Activated naive CD8-positive, alpha-beta T cell treated with anti-CD3 and anti-CD28 coated beads, Interleukin-2, amount 10 ng/mL, durations not matched to agents 7 days and 5 days (primary cell): Measurements from ENCODE around the gene LYRM4. TPM values are rescaled to one million over a fixed set of nuclear protein-coding genes. Genes with fewer than 3 reads are reported as not detected.
"Not testable (repeated sequence)": the region's sequence is repeated elsewhere in the genome, so short reads cannot be mapped to it uniquely, and the experiment has no call there.

Experiments used
- ATAC-seq: fragments of 150-1000 bp; cut with Tn5 transposase; one replicate; pipeline ENCODE4 v1.10.0; 2021; ENCODE audit warnings: low read depth, moderate library complexity
- POLR2A ChIA-PET: fragments of 350-600 bp; sonication (Branson Sonifier 250); formaldehyde crosslinking; loops from one replicate; lab custom pipeline; 2021; ENCODE audit warnings: antibody characterized with exemption; lab: Charles Lee
- DNase-seq: peaks from one replicate; pipeline ENCODE4 v3.0.0; 2021
- H3K27ac Mint-ChIP-seq: one replicate; pipeline ENCODE4 v1.8.0; 2022; ENCODE audit warnings: mild to moderate bottlenecking, mixed read lengths
- H3K27me3 Mint-ChIP-seq: one replicate; pipeline ENCODE4 v1.8.0; 2022; ENCODE audit warnings: mild to moderate bottlenecking, moderate library complexity, mixed read lengths
- H3K36me3 Mint-ChIP-seq: one replicate; pipeline ENCODE4 v1.8.0; 2021; ENCODE audit warnings: mild to moderate bottlenecking, mixed read lengths
- H3K4me1 Mint-ChIP-seq: one replicate; pipeline ENCODE4 v1.8.0; 2021; ENCODE audit warnings: mixed read lengths
- H3K4me3 Mint-ChIP-seq: one replicate; pipeline ENCODE4 v1.8.0; 2022; ENCODE audit warnings: mild to moderate bottlenecking, moderate library complexity, mixed read lengths
- H3K9me3 Mint-ChIP-seq: one replicate; pipeline ENCODE4 v1.8.0; 2021; ENCODE audit warnings: mixed read lengths
- total RNA-seq, 2 experiments: library from RNA; stranded (reverse); gene quantifications; one replicate each; pipeline ENCODE4 v1.2.3, GENCODE V29; 2021

The LYRM4 gene
- total RNA-seq, 2 experiments from 2014 or later = 26.5 to 27.1 TPM

- ATAC-seq (no peak), DNase-seq (no peak)
- no peak overlapping the region for H3K4me3 Mint-ChIP-seq
- H3K36me3 Mint-ChIP-seq = no peaks in the 10 kb centered on the region
- no peaks in the 10 kb centered on the region for H3K9me3 Mint-ChIP-seq
- H3K4me1 Mint-ChIP-seq = peaks cover 2% of the 10 kb centered on the region
- no peaks in the 10 kb centered on the region for H3K27me3 Mint-ChIP-seq
- no peak overlapping the region for H3K27ac Mint-ChIP-seq
- POLR2A ChIA-PET = no interaction called here
These were observed 130.4 kb downstream of the LYRM4 start for GRCh38 chr6:5130135-5130866.

DNA sequence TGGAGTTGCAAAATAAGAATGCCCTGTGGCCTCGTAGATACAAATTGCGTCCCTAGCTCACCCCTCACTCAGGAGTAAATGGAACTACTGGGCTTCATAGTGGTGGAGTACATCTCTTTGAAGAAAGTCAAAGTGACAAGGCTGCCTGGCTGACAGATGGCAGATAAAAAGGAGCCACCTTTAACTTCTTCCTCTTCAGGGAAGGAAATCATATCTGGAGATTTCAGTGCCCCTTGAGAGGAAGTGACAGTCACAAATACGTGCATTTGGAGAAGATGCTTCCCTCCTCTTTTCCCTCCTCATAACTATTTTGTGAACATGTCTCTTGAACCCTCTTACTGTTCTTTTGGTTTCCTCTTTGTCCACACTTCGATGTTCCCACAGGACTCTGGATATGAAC lies 132.4 kb downstream of the LYRM4 start:
- no peaks in the 10 kb centered on the region for H3K27me3 Mint-ChIP-seq
- no peak overlapping the region for H3K4me3 Mint-ChIP-seq
- no peak for ATAC-seq
- no peaks in the 10 kb centered on the region for H3K9me3 Mint-ChIP-seq
- no peak overlapping the region for H3K27ac Mint-ChIP-seq
- POLR2A ChIA-PET = no interaction called here
- H3K36me3 Mint-ChIP-seq = no peaks in the 10 kb centered on the region
- no peak for DNase-seq
- H3K4me1 Mint-ChIP-seq = peaks cover 2% of the 10 kb centered on the region

GRCh38 chr6:5127106-5127687 lies 133.6 kb downstream of the LYRM4 start:
- ATAC-seq (no peak), DNase-seq (no peak)
- Mint-ChIP-seq H3K4me3 (no peak overlapping the region), H3K4me1 (peaks cover 2% of the 10 kb centered on the region), H3K27ac (no peak overlapping the region), H3K27me3 (no peaks in the 10 kb centered on the region), H3K9me3 (no peaks in the 10 kb centered on the region), H3K36me3 (no peaks in the 10 kb centered on the region)
- POLR2A ChIA-PET = no interaction called here

DNA sequence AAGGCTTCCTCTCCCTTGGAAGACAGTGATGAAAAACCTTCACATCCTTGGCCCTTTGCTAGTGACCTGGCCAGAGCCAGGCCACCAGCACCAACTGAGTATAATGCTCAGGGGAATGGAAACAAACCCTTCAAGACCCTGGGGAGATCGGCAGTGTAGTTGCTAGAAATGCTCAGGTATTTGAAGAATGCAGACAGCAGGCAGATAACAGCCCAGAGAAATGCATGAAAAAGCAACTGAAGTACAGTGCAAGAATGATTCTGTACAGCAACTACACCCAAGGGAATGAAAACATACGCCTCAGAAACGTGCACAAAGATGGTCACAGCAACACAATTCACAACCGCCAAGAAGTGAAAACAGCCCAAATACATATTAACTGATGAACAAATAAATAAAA lies 134.5 kb downstream of the LYRM4 start:
- DNase-seq (no peak), ATAC-seq (no peak)
- Mint-ChIP-seq H3K4me1 (peaks cover 2% of the 10 kb centered on the region), H3K36me3 (no peaks in the 10 kb centered on the region), H3K9me3 (no peaks in the 10 kb centered on the region), H3K4me3 (no peak overlapping the region), H3K27ac (no peak overlapping the region), H3K27me3 (no peaks in the 10 kb centered on the region)
- POLR2A ChIA-PET = no interaction called here

GRCh38 chr6:5125152-5126006 lies 135.4 kb downstream of the LYRM4 start:
- POLR2A ChIA-PET = no interaction called here
- Mint-ChIP-seq H3K4me1 (peaks cover 2% of the 10 kb centered on the region), H3K27ac (no peak overlapping the region), H3K27me3 (no peaks in the 10 kb centered on the region), H3K4me3 (no peak overlapping the region), H3K9me3 (no peaks in the 10 kb centered on the region), H3K36me3 (no peaks in the 10 kb centered on the region)
- no peak for ATAC-seq
- DNase-seq = no peak

- Mint-ChIP-seq H3K9me3 (no peaks in the 10 kb centered on the region), H3K36me3 (no peaks in the 10 kb centered on the region), H3K4me3 (no peak overlapping the region), H3K27me3 (no peaks in the 10 kb centered on the region), H3K4me1 (peaks cover 2% of the 10 kb centered on the region), H3K27ac (no peak overlapping the region)
- no peak for DNase-seq
- POLR2A ChIA-PET = no interaction called here
- no peak for ATAC-seq
These were observed 136.2 kb downstream of the LYRM4 start for GRCh38 chr6:5124526-5124925.

- POLR2A ChIA-PET = no interaction called here
- peaks cover under 1% of the 10 kb centered on the region for H3K4me1 Mint-ChIP-seq
These were observed 137.2 kb downstream of the LYRM4 start for GRCh38 chr6:5123296-5124143.

GRCh38 chr6:5122504-5123112 lies 138.1 kb downstream of the LYRM4 start:
- Mint-ChIP-seq H3K4me1 (no peaks in the 10 kb centered on the region), H3K27me3 (no peaks in the 10 kb centered on the region), H3K27ac (no peak overlapping the region), H3K9me3 (no peaks in the 10 kb centered on the region), H3K36me3 (no peaks in the 10 kb centered on the region), H3K4me3 (no peak overlapping the region)
- no peak for DNase-seq
- ATAC-seq = no peak
- POLR2A ChIA-PET = no interaction called here

More at GRCh38 chr6:5123296-5124143, 137.2 kb downstream of the LYRM4 start:
- DNase-seq = no peak
- Mint-ChIP-seq H3K4me3 (no peak overlapping the region), H3K36me3 (no peaks in the 10 kb centered on the region), H3K27ac (no peak overlapping the region), H3K9me3 (no peaks in the 10 kb centered on the region), H3K27me3 (no peaks in the 10 kb centered on the region)
- ATAC-seq = no peak

GRCh38 chr6:5121956-5122355 lies 138.8 kb downstream of the LYRM4 start:
- Mint-ChIP-seq H3K4me1 (no peaks in the 10 kb centered on the region), H3K27ac (no peak overlapping the region), H3K9me3 (no peaks in the 10 kb centered on the region), H3K36me3 (no peaks in the 10 kb centered on the region), H3K4me3 (no peak overlapping the region), H3K27me3 (no peaks in the 10 kb centered on the region)
- POLR2A ChIA-PET = no interaction called here
- DNase-seq (no peak), ATAC-seq (no peak)

GRCh38 chr6:5121479-5121878 lies 139.3 kb downstream of the LYRM4 start:
- no peaks in the 10 kb centered on the region for H3K27me3 Mint-ChIP-seq
- H3K4me1 Mint-ChIP-seq = no peaks in the 10 kb centered on the region
- DNase-seq (no peak), ATAC-seq (no peak)
- POLR2A ChIA-PET = no interaction called here
- no peak overlapping the region for H3K4me3 Mint-ChIP-seq
- no peaks in the 10 kb centered on the region for H3K9me3 Mint-ChIP-seq
- no peak overlapping the region for H3K27ac Mint-ChIP-seq
- H3K36me3 Mint-ChIP-seq = no peaks in the 10 kb centered on the region

DNA sequence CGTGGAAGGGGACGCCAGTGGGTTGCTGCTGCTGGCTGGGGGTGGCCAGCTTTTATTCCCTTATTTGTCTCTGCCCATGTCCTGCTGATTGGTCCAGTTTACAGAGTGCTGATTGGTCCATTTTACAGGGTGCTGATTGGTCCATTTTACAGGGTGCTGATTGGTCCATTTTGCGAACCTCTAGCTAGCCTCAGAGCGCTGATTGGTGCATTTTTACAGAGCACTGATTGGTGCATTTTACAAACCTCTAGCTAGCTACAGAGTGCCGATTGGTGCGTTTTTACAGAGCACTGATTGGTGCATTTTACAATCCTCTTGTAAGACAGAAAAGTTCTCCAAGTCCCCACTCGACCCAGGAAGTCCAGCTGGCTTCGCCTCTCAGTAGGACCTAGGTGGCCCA lies 140.2 kb downstream of the LYRM4 start:
- POLR2A ChIA-PET, DNase-seq, H3K27ac Mint-ChIP-seq, H3K4me1 Mint-ChIP-seq, ATAC-seq, H3K27me3 Mint-ChIP-seq, H3K4me3 Mint-ChIP-seq, H3K9me3 Mint-ChIP-seq, H3K36me3 Mint-ChIP-seq: not testable (repeated sequence)

DNA sequence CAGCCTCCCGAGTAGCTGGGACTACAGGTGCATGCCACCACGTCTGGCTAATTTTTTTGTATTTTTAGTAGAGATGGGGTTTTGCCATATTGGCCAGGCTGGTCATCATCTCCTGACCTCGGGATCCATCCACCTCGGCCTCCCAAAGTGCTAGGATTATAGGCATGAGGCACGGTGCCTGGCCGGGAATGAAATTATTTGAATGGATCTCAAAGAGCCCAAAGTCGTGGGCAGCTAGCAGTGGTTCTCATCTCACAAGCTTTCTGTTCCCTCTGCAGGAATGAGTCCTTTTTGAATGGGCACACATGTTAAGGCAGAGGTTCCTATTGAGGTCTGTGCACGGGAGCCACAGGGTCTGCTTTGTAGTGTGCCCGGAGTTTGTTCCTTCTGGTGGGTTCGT lies 140.7 kb downstream of the LYRM4 start:
- H3K4me3 Mint-ChIP-seq = no peak overlapping the region
- POLR2A ChIA-PET = no interaction called here
- no peak overlapping the region for H3K27ac Mint-ChIP-seq
- no peak for DNase-seq
- H3K9me3 Mint-ChIP-seq = no peaks in the 10 kb centered on the region
- no peaks in the 10 kb centered on the region for H3K36me3 Mint-ChIP-seq
- ATAC-seq = no peak
- H3K27me3 Mint-ChIP-seq = no peaks in the 10 kb centered on the region
- no peaks in the 10 kb centered on the region for H3K4me1 Mint-ChIP-seq
